NCI-H82 treated with DMSO at 0.1 percent for 48 hours (cell line): ENCODE data around the gene TMEM191C.
"Not testable (repeated sequence)": the region's sequence is repeated elsewhere in the genome, so short reads cannot be mapped to it uniquely, and the experiment has no call there.

Experiments
- DNase-seq: peaks from one replicate; lab custom pipeline; 2025; ENCODE audit not compliant: unreplicated experiment; lab: John Stamatoyannopoulos, UW

TMEM191C gene

GRCh38 chr22:21467337-21468193, at the start of gene TMEM191C:
Gene TMEM191C, plus strand, starts transcription at chr22:21467387. Its CDS starts 73 bp downstream, at chr22:21467460.
- DNase-seq, result not testable (repeated sequence)

GRCh38 chr22:21417853-21418252, 49.3 kb upstream of the TMEM191C start:
- not testable (repeated sequence) for DNase-seq

- DNase-seq, result not testable (repeated sequence)
Observed at GRCh38 chr22:21418974-21419638, 48.1 kb upstream of the TMEM191C start.

GRCh38 chr22:21420180-21420763, 46.9 kb upstream of the TMEM191C start:
- not testable (repeated sequence) for DNase-seq

GRCh38 chr22:21424084-21424709, 43.0 kb upstream of the TMEM191C start:
- DNase-seq, result not testable (repeated sequence)

- DNase-seq, result not testable (repeated sequence)
Observed at GRCh38 chr22:21434378-21435233, 32.6 kb upstream of the TMEM191C start.

GRCh38 chr22:21435998-21436810, 31.0 kb upstream of the TMEM191C start:
- DNase-seq, result not testable (repeated sequence)

GRCh38 chr22:21438013-21438412, 29.2 kb upstream of the TMEM191C start:
- not testable (repeated sequence) for DNase-seq

- not testable (repeated sequence) for DNase-seq
Observed at GRCh38 chr22:21440018-21440636, 27.1 kb upstream of the TMEM191C start.

GRCh38 chr22:21440676-21441075, 26.5 kb upstream of the TMEM191C start:
- DNase-seq, result not testable (repeated sequence)

- not testable (repeated sequence) for DNase-seq
Observed at GRCh38 chr22:21441170-21441569, 26.0 kb upstream of the TMEM191C start.

GRCh38 chr22:21442123-21442522, 25.1 kb upstream of the TMEM191C start:
- DNase-seq, result not testable (repeated sequence)

- DNase-seq, result not testable (repeated sequence)
Observed at GRCh38 chr22:21442646-21443045, 24.5 kb upstream of the TMEM191C start.

GRCh38 chr22:21443057-21443734, 24.0 kb upstream of the TMEM191C start:
- no peak for DNase-seq

GRCh38 chr22:21443735-21444421, 23.3 kb upstream of the TMEM191C start:
- DNase-seq, result no peak

GRCh38 chr22:21444701-21445436, 22.3 kb upstream of the TMEM191C start:
- no peak for DNase-seq
